ENCODE measurements around the gene ZBTB1. TPM values are rescaled to one million over a fixed set of nuclear protein-coding genes. Genes with fewer than 3 reads are reported as not detected.

The ZBTB1 gene
- total and polyA plus RNA-seq, 9 of the 15 experiments (the other 6 are each of a cell fraction or from before 2014, with no cell fraction given): 2.3 to 16.5 (median 9.0) TPM

GRCh38 chr14:64504897-64505794 is 576 bp downstream of the ZBTB1 start (continued):
- TF ChIP-seq PHF8 (IDR thresholded peaks at IDR 0.05; ENCODE audit: borderline replicate concordance, low read length) (peak; percentile 64; the same call in 1 of the 2 replicates), SLC30A9 (CRISPR knock-in tag; IDR thresholded peaks at IDR 0.05) (no peak), CHD1 (IDR thresholded peaks at IDR 0.05; ENCODE audit: low read length) (peak; percentile 67), TCF7 (IDR thresholded peaks at IDR 0.05; ENCODE audit: borderline replicate concordance) (0 out of 2 replicates have a peak, but pooled peaks have one; percentile 58), ZBTB7A (IDR thresholded peaks at IDR 0.05; ENCODE audit: borderline replicate concordance, control insufficient read depth, low read depth, low read length) (peak; percentile 42; the same call in 1 of the 2 replicates), MTA3 (IDR thresholded peaks at IDR 0.05; ENCODE audit: borderline replicate concordance) (no peak), MGA (IDR thresholded peaks at IDR 0.05) (peak; percentile 26; the same call in 1 of the 2 replicates), HDAC8 (tag; IDR thresholded peaks at IDR 0.05) (0 out of 2 replicates have a peak, but pooled peaks have one; percentile 36), ZKSCAN1 (IDR thresholded peaks at IDR 0.05; ENCODE audit: low read depth, low read length) (0 out of 2 replicates have a peak, but pooled peaks have one; percentile 10), NONO (IDR thresholded peaks at IDR 0.05; ENCODE audit: low read depth in 2 of 2, low read length in 1 of 2) (0 out of 4 replicates have a peak, but pooled peaks have one; percentile 2 to 42), MEIS2 (IDR thresholded peaks at IDR 0.05; ENCODE audit: partially characterized antibody) (peak; percentile 60), ZNF384 (IDR thresholded peaks at IDR 0.05; ENCODE audit: low read depth, low read length) (peak; percentile 48; the same call in 1 of the 2 replicates), SPI1 (IDR thresholded peaks at IDR 0.05; ENCODE audit: borderline replicate concordance, low read depth, low read length) (peak; percentile 78)
- TF ChIP-seq, protein P1, sequence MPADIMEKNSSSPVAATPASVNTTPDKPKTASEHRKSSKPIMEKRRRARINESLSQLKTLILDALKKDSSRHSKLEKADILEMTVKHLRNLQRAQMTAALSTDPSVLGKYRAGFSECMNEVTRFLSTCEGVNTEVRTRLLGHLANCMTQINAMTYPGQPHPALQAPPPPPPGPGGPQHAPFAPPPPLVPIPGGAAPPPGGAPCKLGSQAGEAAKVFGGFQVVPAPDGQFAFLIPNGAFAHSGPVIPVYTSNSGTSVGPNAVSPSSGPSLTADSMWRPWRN (IDR thresholded peaks at IDR 0.05; ENCODE audit: low read depth): no peak
